ENCODE measurements around the gene TNFRSF14. TPM values are rescaled to one million over a fixed set of nuclear protein-coding genes. Genes with fewer than 3 reads are reported as not detected.

The TNFRSF14 gene
- total and polyA plus RNA-seq, 2 of the 13 experiments (the other 11 are each of a cell fraction or from before 2014, with no cell fraction given), result 11.9 to 49.9 TPM

DNA sequence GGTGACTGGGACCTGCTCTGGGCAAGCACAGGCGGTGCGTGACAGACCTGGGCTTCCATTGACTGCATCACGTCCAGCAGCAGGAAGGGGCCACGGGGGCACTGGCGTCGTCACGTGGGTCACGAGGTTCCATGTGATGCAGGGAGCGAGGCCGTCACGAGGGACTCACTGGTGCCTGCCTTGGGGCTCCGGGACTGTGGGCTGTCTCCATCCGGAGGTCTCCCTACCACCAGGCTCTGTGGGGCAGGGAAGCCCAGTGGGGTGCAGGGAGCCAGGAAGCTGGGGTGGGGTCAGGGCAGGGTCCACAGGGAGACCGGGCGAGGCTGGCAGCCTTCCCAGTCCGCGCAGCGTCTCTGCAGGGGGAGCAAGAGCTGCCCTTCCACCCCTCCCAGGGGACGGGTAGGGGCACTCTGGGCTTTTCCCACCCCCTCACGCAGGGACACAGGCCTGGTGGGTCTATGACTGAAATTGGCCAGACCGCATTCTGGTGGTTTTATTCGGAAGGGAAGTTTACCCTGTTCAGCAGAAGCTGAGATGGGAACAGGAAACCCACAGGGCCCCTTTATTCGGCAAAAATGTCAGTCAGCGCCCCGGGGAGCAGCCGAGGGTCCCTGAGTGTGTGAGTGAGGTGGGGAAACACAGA, 416 bp upstream of the TNFRSF14 start (continued):
- no peak for TF ChIP-seq ZNF775 (CRISPR knock-in tag; IDR thresholded peaks at IDR 0.05; ENCODE audit: borderline replicate concordance)
- TF ChIP-seq, protein P1, sequence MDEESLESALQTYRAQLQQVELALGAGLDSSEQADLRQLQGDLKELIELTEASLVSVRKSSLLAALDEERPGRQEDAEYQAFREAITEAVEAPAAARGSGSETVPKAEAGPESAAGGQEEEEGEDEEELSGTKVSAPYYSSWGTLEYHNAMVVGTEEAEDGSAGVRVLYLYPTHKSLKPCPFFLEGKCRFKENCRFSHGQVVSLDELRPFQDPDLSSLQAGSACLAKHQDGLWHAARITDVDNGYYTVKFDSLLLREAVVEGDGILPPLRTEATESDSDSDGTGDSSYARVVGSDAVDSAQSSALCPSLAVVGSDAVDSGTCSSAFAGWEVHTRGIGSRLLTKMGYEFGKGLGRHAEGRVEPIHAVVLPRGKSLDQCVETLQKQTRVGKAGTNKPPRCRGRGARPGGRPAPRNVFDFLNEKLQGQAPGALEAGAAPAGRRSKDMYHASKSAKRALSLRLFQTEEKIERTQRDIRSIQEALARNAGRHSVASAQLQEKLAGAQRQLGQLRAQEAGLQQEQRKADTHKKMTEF (CRISPR knock-in tag; IDR thresholded peaks at IDR 0.05), result no peak
- 0 out of 2 replicates have a peak, but pooled peaks have one; percentile 23 for TF ChIP-seq HOMEZ (CRISPR knock-in tag; IDR thresholded peaks at IDR 0.05; ENCODE audit: low read depth)
- TF ChIP-seq ZNF441 (CRISPR knock-in tag; IDR thresholded peaks at IDR 0.05; ENCODE audit: borderline replicate concordance), result peak; percentile 58; the same call in 1 of the 2 replicates
- TF ChIP-seq PITX1 (CRISPR knock-in tag; IDR thresholded peaks at IDR 0.05), result peak; percentile 56; the same call in 1 of the 2 replicates
- TF ChIP-seq ZNF788 (CRISPR knock-in tag; IDR thresholded peaks at IDR 0.05; ENCODE audit: borderline replicate concordance), result peak; percentile 55; the same call in 1 of the 2 replicates
- TF ChIP-seq ZFP1 (CRISPR knock-in tag; IDR thresholded peaks at IDR 0.05), result no peak
- TF ChIP-seq ZZZ3 (CRISPR knock-in tag; IDR thresholded peaks at IDR 0.05; ENCODE audit: borderline replicate concordance), result no peak
- TF ChIP-seq, protein P2, sequence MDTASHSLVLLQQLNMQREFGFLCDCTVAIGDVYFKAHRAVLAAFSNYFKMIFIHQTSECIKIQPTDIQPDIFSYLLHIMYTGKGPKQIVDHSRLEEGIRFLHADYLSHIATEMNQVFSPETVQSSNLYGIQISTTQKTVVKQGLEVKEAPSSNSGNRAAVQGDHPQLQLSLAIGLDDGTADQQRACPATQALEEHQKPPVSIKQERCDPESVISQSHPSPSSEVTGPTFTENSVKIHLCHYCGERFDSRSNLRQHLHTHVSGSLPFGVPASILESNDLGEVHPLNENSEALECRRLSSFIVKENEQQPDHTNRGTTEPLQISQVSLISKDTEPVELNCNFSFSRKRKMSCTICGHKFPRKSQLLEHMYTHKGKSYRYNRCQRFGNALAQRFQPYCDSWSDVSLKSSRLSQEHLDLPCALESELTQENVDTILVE (CRISPR knock-in tag; IDR thresholded peaks at IDR 0.05), result no peak
- TF ChIP-seq, protein P3, sequence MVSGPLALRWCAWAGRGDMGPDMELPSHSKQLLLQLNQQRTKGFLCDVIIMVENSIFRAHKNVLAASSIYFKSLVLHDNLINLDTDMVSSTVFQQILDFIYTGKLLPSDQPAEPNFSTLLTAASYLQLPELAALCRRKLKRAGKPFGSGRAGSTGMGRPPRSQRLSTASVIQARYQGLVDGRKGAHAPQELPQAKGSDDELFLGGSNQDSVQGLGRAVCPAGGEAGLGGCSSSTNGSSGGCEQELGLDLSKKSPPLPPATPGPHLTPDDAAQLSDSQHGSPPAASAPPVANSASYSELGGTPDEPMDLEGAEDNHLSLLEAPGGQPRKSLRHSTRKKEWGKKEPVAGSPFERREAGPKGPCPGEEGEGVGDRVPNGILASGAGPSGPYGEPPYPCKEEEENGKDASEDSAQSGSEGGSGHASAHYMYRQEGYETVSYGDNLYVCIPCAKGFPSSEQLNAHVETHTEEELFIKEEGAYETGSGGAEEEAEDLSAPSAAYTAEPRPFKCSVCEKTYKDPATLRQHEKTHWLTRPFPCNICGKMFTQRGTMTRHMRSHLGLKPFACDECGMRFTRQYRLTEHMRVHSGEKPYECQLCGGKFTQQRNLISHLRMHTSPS (CRISPR knock-in tag; IDR thresholded peaks at IDR 0.05; ENCODE audit: low read depth), result peak; percentile 64; the same call in 1 of the 2 replicates
- peak; percentile 43; the same call in 1 of the 2 replicates for TF ChIP-seq ELF4 (CRISPR knock-in tag; IDR thresholded peaks at IDR 0.05; ENCODE audit: borderline replicate concordance)
- 0 out of 2 replicates have a peak, but pooled peaks have one; percentile 9 for TF ChIP-seq ZNF274 (CRISPR knock-in tag; IDR thresholded peaks at IDR 0.05)
- TF ChIP-seq BRD4 (CRISPR knock-in tag; IDR thresholded peaks at IDR 0.05), result no peak
- TF ChIP-seq KMT2B (CRISPR knock-in tag; IDR thresholded peaks at IDR 0.05), result peak; percentile 31; the same call in 1 of the 2 replicates
- TF ChIP-seq ZBTB8A (CRISPR knock-in tag; IDR thresholded peaks at IDR 0.05; ENCODE audit: borderline replicate concordance, low read depth), result no peak
- peak; percentile 55; the same call in 1 of the 2 replicates for TF ChIP-seq ZSCAN21 (CRISPR knock-in tag; IDR thresholded peaks at IDR 0.05; ENCODE audit: borderline replicate concordance)
- TF ChIP-seq TEAD2 (CRISPR knock-in tag; IDR thresholded peaks at IDR 0.05), result no peak
- no peak for TF ChIP-seq JUNB (CRISPR knock-in tag; IDR thresholded peaks at IDR 0.05; ENCODE audit: borderline replicate concordance)
- TF ChIP-seq, protein P4, sequence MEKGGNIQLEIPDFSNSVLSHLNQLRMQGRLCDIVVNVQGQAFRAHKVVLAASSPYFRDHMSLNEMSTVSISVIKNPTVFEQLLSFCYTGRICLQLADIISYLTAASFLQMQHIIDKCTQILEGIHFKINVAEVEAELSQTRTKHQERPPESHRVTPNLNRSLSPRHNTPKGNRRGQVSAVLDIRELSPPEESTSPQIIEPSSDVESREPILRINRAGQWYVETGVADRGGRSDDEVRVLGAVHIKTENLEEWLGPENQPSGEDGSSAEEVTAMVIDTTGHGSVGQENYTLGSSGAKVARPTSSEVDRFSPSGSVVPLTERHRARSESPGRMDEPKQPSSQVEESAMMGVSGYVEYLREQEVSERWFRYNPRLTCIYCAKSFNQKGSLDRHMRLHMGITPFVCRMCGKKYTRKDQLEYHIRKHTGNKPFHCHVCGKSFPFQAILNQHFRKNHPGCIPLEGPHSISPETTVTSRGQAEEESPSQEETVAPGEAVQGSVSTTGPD (CRISPR knock-in tag; IDR thresholded peaks at IDR 0.05), result peak; percentile 24; the same call in 1 of the 2 replicates
- TF ChIP-seq ZNF766 (CRISPR knock-in tag; IDR thresholded peaks at IDR 0.05; ENCODE audit: borderline replicate concordance), result 0 out of 2 replicates have a peak, but pooled peaks have one; percentile 70
- TF ChIP-seq, protein P5, sequence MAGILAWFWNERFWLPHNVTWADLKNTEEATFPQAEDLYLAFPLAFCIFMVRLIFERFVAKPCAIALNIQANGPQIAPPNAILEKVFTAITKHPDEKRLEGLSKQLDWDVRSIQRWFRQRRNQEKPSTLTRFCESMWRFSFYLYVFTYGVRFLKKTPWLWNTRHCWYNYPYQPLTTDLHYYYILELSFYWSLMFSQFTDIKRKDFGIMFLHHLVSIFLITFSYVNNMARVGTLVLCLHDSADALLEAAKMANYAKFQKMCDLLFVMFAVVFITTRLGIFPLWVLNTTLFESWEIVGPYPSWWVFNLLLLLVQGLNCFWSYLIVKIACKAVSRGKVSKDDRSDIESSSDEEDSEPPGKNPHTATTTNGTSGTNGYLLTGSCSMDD (CRISPR knock-in tag; IDR thresholded peaks at IDR 0.05), result no peak

Data from HepG2 (cell line).